Type B pancreatic cell (in vitro differentiated cells): ENCODE data around the gene TRAF3. TPM values are rescaled to one million over a fixed set of nuclear protein-coding genes. Genes with fewer than 3 reads are reported as not detected.
A peak's percentile ranks its signal among the peaks of the same experiment; 100 is the strongest.
"Not testable (repeated sequence)": the region's sequence is repeated elsewhere in the genome, so short reads cannot be mapped to it uniquely, and the experiment has no call there.

Experiments used
- DNase-seq: peaks from one replicate; pipeline ENCODE4 v3.0.0; 2021; ENCODE audit warnings: mixed read lengths; ENCODE audit not compliant: unreplicated experiment; ENCODE audit errors: extremely low spot score
- H3K27ac Mint-ChIP-seq: 2 replicates; pipeline ENCODE4 v1.8.0; 2021; ENCODE audit warnings: mild to moderate bottlenecking, mixed read lengths
- H3K27me3 Mint-ChIP-seq: 2 replicates; pipeline ENCODE4 v1.8.0; 2021; ENCODE audit warnings: mixed read lengths
- H3K36me3 Mint-ChIP-seq: 2 replicates; pipeline ENCODE4 v1.8.0; 2021; ENCODE audit warnings: mixed read lengths
- H3K4me1 Mint-ChIP-seq: one replicate; pipeline ENCODE4 v1.8.0; 2021; ENCODE audit warnings: mixed read lengths; ENCODE audit not compliant: unreplicated experiment
- H3K4me3 Mint-ChIP-seq: 2 replicates; pipeline ENCODE4 v1.8.0; 2021; ENCODE audit warnings: mild to moderate bottlenecking, mixed read lengths
- H3K9me3 Mint-ChIP-seq: 2 replicates; pipeline ENCODE4 v1.8.0; 2021; ENCODE audit warnings: mixed read lengths
- total RNA-seq: library from RNA; stranded (reverse); gene quantifications from 2 replicates; pipeline ENCODE4 v1.2.1, GENCODE V29; 2021; ENCODE audit warnings: low replicate concordance
- TF ChIP-seq, protein P1 (sequence below): fragments of 200-600 bp; sonication (generic); conservative IDR thresholded peaks from 2 replicates; pipeline ENCODE4 v1.5.0; 2021; ENCODE audit warnings: antibody characterized with exemption, mild to moderate bottlenecking

The TRAF3 gene
- total RNA-seq, 1 donor from 2014 or later: 24.0 TPM

DNA sequence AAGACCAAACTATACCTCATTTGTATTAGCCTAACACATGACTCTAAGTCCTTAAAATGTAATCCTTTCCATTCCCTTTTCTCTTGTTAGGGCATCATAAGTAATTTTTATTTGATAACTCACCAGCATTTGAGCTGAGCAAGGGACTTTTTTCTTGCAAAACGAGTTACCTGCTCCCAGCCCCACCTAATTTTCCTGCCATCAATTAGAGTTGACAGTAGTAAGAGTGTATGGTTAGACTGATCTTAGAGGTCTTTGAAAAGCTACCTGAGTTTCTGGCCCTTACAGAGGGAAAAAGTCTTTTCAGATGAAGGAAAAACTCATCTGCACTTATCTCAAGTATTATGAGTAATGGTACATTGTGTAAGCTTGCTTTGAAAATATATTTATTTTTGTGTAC is 111.5 kb downstream of the TRAF3 start:
- Mint-ChIP-seq H3K27me3 (no peaks in the 10 kb centered on the region), H3K36me3 (peaks cover 4% of the 10 kb centered on the region), H3K4me1 (no peaks in the 10 kb centered on the region), H3K4me3 (peak overlapping the region; percentile 5), H3K27ac (peak overlapping the region; percentile 90), H3K9me3 (no peaks in the 10 kb centered on the region)
- no peak for DNase-seq
- TF ChIP-seq, protein P1, sequence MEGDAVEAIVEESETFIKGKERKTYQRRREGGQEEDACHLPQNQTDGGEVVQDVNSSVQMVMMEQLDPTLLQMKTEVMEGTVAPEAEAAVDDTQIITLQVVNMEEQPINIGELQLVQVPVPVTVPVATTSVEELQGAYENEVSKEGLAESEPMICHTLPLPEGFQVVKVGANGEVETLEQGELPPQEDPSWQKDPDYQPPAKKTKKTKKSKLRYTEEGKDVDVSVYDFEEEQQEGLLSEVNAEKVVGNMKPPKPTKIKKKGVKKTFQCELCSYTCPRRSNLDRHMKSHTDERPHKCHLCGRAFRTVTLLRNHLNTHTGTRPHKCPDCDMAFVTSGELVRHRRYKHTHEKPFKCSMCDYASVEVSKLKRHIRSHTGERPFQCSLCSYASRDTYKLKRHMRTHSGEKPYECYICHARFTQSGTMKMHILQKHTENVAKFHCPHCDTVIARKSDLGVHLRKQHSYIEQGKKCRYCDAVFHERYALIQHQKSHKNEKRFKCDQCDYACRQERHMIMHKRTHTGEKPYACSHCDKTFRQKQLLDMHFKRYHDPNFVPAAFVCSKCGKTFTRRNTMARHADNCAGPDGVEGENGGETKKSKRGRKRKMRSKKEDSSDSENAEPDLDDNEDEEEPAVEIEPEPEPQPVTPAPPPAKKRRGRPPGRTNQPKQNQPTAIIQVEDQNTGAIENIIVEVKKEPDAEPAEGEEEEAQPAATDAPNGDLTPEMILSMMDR: no peak

DNA sequence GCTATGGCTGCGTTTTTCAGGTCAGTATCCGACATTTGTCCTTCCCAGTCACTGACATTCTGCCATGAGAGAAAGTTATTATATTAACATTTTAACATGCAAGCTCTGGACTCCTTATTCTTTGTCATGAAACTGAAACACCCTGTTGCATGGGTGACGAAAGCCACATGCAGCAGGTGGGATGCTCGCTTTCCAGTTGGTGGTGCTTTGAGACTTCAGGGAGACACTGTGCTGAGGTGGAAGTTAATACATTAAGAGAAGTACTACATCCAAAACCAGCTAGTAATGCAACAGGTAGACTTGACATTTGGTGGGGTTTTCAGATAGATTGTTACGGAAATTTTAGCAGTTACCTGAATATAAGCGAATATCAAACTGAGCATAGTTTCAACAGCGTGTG is 112.4 kb downstream of the TRAF3 start:
- H3K9me3 Mint-ChIP-seq: no peaks in the 10 kb centered on the region
- peak overlapping the region; percentile 90 for H3K27ac Mint-ChIP-seq
- peaks cover 4% of the 10 kb centered on the region for H3K36me3 Mint-ChIP-seq
- DNase-seq: no peak
- TF ChIP-seq, protein P1: no peak
- H3K4me1 Mint-ChIP-seq: no peaks in the 10 kb centered on the region
- H3K4me3 Mint-ChIP-seq: no peak overlapping the region
- H3K27me3 Mint-ChIP-seq: no peaks in the 10 kb centered on the region

DNA sequence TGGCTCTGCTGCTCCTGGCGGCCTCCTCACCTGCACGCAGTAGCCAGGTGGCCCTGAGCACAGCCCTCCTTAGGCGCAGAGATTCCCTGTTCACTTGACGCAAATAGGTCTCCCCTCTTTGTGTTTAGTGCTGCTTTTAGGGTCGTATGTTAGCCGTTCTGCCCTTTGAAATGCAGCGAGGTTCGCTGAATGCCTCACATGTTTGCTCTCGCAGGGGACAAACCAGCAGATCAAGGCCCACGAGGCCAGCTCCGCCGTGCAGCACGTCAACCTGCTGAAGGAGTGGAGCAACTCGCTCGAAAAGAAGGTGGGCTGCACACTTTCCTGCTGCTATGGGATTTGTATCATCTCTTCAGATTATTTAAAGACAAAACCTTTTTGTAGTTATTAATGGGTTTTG is 113.9 kb downstream of the TRAF3 start:
- no peaks in the 10 kb centered on the region for H3K27me3 Mint-ChIP-seq
- TF ChIP-seq, protein P1: no peak
- DNase-seq: no peak
- H3K27ac Mint-ChIP-seq: no peak overlapping the region
- H3K36me3 Mint-ChIP-seq: peaks cover 4% of the 10 kb centered on the region
- no peaks in the 10 kb centered on the region for H3K9me3 Mint-ChIP-seq
- no peaks in the 10 kb centered on the region for H3K4me1 Mint-ChIP-seq
- no peak overlapping the region for H3K4me3 Mint-ChIP-seq

DNA sequence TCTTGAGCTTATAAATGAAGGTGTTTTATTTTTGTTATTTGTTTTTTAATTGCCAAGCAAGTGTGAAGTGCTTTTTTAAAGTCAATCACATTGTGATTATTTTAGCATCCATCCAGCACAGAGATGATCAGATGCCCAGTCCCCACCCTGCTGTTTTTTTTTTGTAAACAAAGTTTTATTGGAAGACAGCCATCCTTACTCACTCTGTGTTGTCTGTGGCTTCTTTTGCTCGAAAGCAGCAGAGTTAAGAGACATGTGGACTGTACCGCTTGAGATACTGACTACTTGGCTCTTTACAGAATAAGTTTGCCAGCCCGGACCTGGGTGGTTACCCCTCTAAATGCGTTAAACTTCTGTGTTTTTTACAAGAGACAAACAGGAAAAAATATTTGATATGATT is 114.3 kb downstream of the TRAF3 start:
- Mint-ChIP-seq H3K27me3 (no peaks in the 10 kb centered on the region), H3K9me3 (no peaks in the 10 kb centered on the region), H3K27ac (no peak overlapping the region), H3K36me3 (peaks cover 4% of the 10 kb centered on the region), H3K4me1 (no peaks in the 10 kb centered on the region), H3K4me3 (no peak overlapping the region)
- no peak for DNase-seq
- TF ChIP-seq, protein P1: no peak

DNA sequence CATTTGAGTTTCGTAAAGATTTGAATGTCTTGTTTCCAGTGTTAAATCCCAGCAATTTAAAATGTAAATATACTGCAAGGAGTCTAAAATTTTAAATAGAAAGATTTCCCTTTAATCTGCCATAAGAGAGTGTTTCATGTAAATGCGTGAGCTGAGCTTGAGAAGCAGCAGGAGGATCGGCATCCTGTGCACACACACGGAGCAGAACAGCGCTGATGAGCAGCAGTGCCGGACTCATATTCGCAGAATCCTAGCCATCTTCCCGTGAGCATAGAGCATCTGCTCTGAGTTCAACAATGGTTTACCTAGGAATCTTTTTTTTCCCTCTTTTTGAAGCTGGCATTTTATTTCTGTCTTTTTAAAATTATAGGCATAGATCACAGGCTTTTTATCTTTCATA is 115.4 kb downstream of the TRAF3 start:
- Mint-ChIP-seq H3K4me3 (no peak overlapping the region), H3K4me1 (no peaks in the 10 kb centered on the region), H3K9me3 (no peaks in the 10 kb centered on the region), H3K27ac (no peak overlapping the region), H3K36me3 (peaks cover 4% of the 10 kb centered on the region), H3K27me3 (no peaks in the 10 kb centered on the region)
- DNase-seq: no peak
- TF ChIP-seq, protein P1: no peak

DNA sequence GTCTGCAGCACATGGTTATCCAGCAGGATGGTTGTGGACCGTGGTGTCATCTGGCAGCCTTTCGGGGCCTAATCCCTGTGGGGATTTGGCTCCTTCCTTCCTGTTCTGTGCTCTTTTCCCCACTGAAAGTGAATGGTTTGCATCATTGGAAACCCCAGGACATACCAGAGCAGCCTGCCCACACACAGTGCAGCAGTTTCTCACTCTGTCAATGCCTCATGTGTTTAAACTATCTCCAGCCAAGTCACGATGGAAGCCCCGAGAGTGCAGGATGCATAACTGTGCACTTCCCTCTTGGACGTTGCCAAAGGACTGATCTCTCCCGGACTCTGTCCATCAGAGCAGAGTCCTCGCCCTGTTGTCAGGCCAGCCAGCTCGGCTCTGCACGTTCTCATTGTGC is 116.2 kb downstream of the TRAF3 start:
- no peak overlapping the region for H3K27ac Mint-ChIP-seq
- H3K4me1 Mint-ChIP-seq: no peaks in the 10 kb centered on the region
- DNase-seq: no peak
- H3K9me3 Mint-ChIP-seq: no peaks in the 10 kb centered on the region
- H3K36me3 Mint-ChIP-seq: peaks cover 8% of the 10 kb centered on the region
- no peaks in the 10 kb centered on the region for H3K27me3 Mint-ChIP-seq
- TF ChIP-seq, protein P1: no peak
- no peak overlapping the region for H3K4me3 Mint-ChIP-seq

DNA sequence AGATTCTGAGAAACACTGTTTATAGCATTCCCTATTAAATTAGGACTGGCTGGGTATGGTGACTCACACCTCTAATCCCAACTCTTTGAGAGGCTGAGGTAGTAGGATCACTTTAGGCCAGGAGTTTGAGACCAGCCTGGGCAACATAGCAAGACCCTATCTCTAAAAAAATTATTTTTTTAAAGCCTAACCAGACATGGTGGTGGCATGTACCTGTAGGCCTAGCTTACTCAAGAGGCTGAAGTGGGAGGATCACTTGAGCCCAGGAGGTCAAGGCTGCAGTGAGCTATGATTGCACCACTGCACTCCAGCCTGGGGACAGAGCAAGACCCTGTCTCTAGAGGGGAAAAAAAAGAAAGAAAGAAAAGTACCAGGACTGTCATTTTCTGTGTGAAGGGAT is 119.5 kb downstream of the TRAF3 start:
- not testable (repeated sequence) for H3K27me3 Mint-ChIP-seq, H3K9me3 Mint-ChIP-seq, DNase-seq, H3K4me3 Mint-ChIP-seq, H3K27ac Mint-ChIP-seq, H3K4me1 Mint-ChIP-seq
- peaks cover 12% of the 10 kb centered on the region for H3K36me3 Mint-ChIP-seq
